T-cell (primary cell): ENCODE data around the gene AGO3. TPM values are rescaled to one million over a fixed set of nuclear protein-coding genes. Genes with fewer than 3 reads are reported as not detected.

Source experiments
- ATAC-seq, 4 experiments: fragments of 200-7000 bp in 3 of 4; fragments of 150-1000 bp in 1 of 4; cut with Tn5 transposase; replicated peaks in 1 of 4; 1 replicate in 3 of 4; 2 replicates in 1 of 4; pipeline ENCODE4 v1.10.0; 2021; ENCODE audit warnings: moderate library complexity in 3 of 4, mild to moderate bottlenecking in 2 of 4, moderate number of reproducible peaks in 1 of 4
- CTCF ChIA-PET, 2 donors: fragments of 300-600 bp; sonication (Branson Sonifier 250); formaldehyde crosslinking; loops; one replicate each; lab custom pipeline; 2022; ENCODE audit warnings: antibody characterized with exemption in 2 of 2; lab: Charles Lee
- POLR2A ChIA-PET, 2 donors: fragments of 300-600 bp; sonication (Branson Sonifier 250); formaldehyde crosslinking; loops; one replicate each; lab custom pipeline; 2022; ENCODE audit warnings: antibody characterized with exemption in 2 of 2; lab: Charles Lee
- DNase-seq, 35 experiments: peaks; one replicate each; pipeline versions ENCODE4 v3.0.0 to v3.0.0-alpha.2; 2013 to 2023
- H3K27ac ChIP-seq: one replicate; pipeline ENCODE4 v1.5.1; 2013; ENCODE audit warnings: low read length
- H3K27me3 ChIP-seq, 2 experiments: replicated peaks in 1 of 2; 1 replicate in 1 of 2; 2 replicates in 1 of 2; pipeline versions ENCODE4 v1.6.1 to v1.7.0; 2013; ENCODE audit warnings: low read length in 1 of 2, mixed read lengths in 1 of 2; ENCODE audit not compliant: control insufficient read depth in 2 of 2, insufficient read depth in 2 of 2; ENCODE audit errors: extremely low read depth in 1 of 2
- H3K36me3 ChIP-seq, 2 donors: 1 replicate in 1 of 2; 2 replicates in 1 of 2; pipeline versions ENCODE4 v1.6.1 to v1.7.0; 2013; ENCODE audit warnings: low read length in 1 of 2; ENCODE audit not compliant: control insufficient read depth in 2 of 2, insufficient read depth in 1 of 2; ENCODE audit errors: extremely low read depth in 1 of 2
- H3K4me1 ChIP-seq, 2 experiments: 1 replicate in 1 of 2; 2 replicates in 1 of 2; pipeline versions ENCODE4 v1.6.1 to v1.7.0; 2013; ENCODE audit warnings: low read length in 2 of 2, mixed read lengths in 1 of 2; ENCODE audit not compliant: insufficient read depth in 2 of 2, control insufficient read depth in 1 of 2; ENCODE audit errors: extremely low read depth in 1 of 2
- H3K4me3 ChIP-seq, 2 donors: 1 replicate in 1 of 2; 2 replicates in 1 of 2; pipeline versions ENCODE4 v1.5.1 to v1.7.0; 2013; ENCODE audit warnings: mild to moderate bottlenecking in 2 of 2, low read length in 1 of 2, moderate library complexity in 1 of 2; ENCODE audit not compliant: control insufficient read depth in 1 of 2; ENCODE audit errors: extremely low read depth in 1 of 2
- H3K9me3 ChIP-seq: 2 replicates; pipeline ENCODE4 v1.7.0; 2013
- H3K27ac Mint-ChIP-seq, 2 donors: one replicate each; pipeline ENCODE4 v1.8.0; 2020 to 2021; ENCODE audit warnings: mild to moderate bottlenecking in 2 of 2, mixed read lengths in 2 of 2
- H3K27me3 Mint-ChIP-seq, 2 donors: one replicate each; pipeline ENCODE4 v1.8.0; 2021 to 2022; ENCODE audit warnings: mixed read lengths in 2 of 2
- H3K36me3 Mint-ChIP-seq: one replicate; pipeline ENCODE4 v1.8.0; 2021; ENCODE audit warnings: mixed read lengths
- H3K4me1 Mint-ChIP-seq, 3 donors: one replicate each; pipeline ENCODE4 v1.8.0; 2020 to 2022; ENCODE audit warnings: mixed read lengths in 3 of 3, mild to moderate bottlenecking in 1 of 3
- H3K4me3 Mint-ChIP-seq, 3 donors: one replicate each; pipeline ENCODE4 v1.8.0; 2020 to 2022; ENCODE audit warnings: mild to moderate bottlenecking in 3 of 3, mixed read lengths in 3 of 3, moderate library complexity in 3 of 3
- H3K9me3 Mint-ChIP-seq, 3 donors: one replicate each; pipeline ENCODE4 v1.8.0; 2020 to 2022; ENCODE audit warnings: mixed read lengths in 3 of 3
- WGBS: methylation state at CpG from one replicate; pipeline ENCODE4 v1.1.5; 2013; ENCODE audit warnings: missing lambda C conversion rate; ENCODE audit not compliant: insufficient coverage; 5-methylcytosine and 5-hydroxymethylcytosine counted together
- total RNA-seq, 35 experiments: library from RNA in 6 of 35; stranded (reverse) in 6 of 35; fragments of 120-200 nt in 1 of 35; gene quantifications; one replicate each; pipeline versions ENCODE4 v1.2.1 to v1.2.4 and lab custom pipeline; 2013 to 2026

AGO3 gene
- total RNA-seq, 5 donors from 2014 or later (not counting 1 experiment from before 2014, with no cell fraction given), result 33.4 to 44.0 (median 37.5) TPM

GRCh38 chr1:35936838-35937237, 5.9 kb downstream of the AGO3 start:
- Mint-ChIP-seq H3K27me3 (no peaks in the 10 kb centered on the region), H3K9me3 (no peaks in the 10 kb centered on the region), H3K36me3 (peaks cover 9% of the 10 kb centered on the region), H3K4me1 (peaks cover 43 to 58% (median 56%) of the 10 kb centered on the region in 3 donors), H3K27ac (no peak overlapping the region), H3K4me3 (no peak overlapping the region)
- H3K4me1 ChIP-seq, result peaks cover 2 to 8% of the 10 kb centered on the region in 2 experiments
- no peaks in the 10 kb centered on the region for H3K9me3 ChIP-seq
- H3K4me3 ChIP-seq, result no peak overlapping the region
- ATAC-seq (no peak), DNase-seq (no peak)
- CTCF ChIA-PET, result no interaction called here
- POLR2A ChIA-PET, result no interaction called here
- WGBS, result no CpG with 5 or more reads among the region's 3 CpGs
- H3K27ac ChIP-seq, result no peak overlapping the region
- no peaks in the 10 kb centered on the region for H3K27me3 ChIP-seq
- no peaks in the 10 kb centered on the region for H3K36me3 ChIP-seq

- H3K27me3 ChIP-seq, result no peaks in the 10 kb centered on the region
- ATAC-seq, result no peak
- Mint-ChIP-seq H3K4me3 (no peak overlapping the region), H3K27ac (no peak overlapping the region), H3K4me1 (peaks cover 32 to 56% (median 53%) of the 10 kb centered on the region in 3 donors), H3K36me3 (peaks cover 9% of the 10 kb centered on the region), H3K27me3 (no peaks in the 10 kb centered on the region), H3K9me3 (no peaks in the 10 kb centered on the region)
- H3K27ac ChIP-seq, result no peak overlapping the region
- CTCF ChIA-PET, result no interaction called here
- peaks cover 4 to 9% of the 10 kb centered on the region in 2 experiments for H3K4me1 ChIP-seq
- POLR2A ChIA-PET, result no interaction called here
- DNase-seq, result no peak
- H3K4me3 ChIP-seq, result no peak overlapping the region
- H3K36me3 ChIP-seq, result no peaks in the 10 kb centered on the region
- no CpG with 5 or more reads among the region's 3 CpGs for WGBS
- no peaks in the 10 kb centered on the region for H3K9me3 ChIP-seq
These were observed 8.6 kb downstream of the AGO3 start for GRCh38 chr1:35939484-35939883.

- no peak overlapping the region for H3K27ac Mint-ChIP-seq
- 100% methylated on average over 1 of the region's 2 CpGs for WGBS
- H3K4me1 ChIP-seq, result peaks cover 4 to 9% of the 10 kb centered on the region in 2 experiments
- no peak overlapping the region for H3K4me3 ChIP-seq
- H3K27me3 ChIP-seq, result no peaks in the 10 kb centered on the region
- H3K27me3 Mint-ChIP-seq, result no peaks in the 10 kb centered on the region
- no peak overlapping the region for H3K4me3 Mint-ChIP-seq
- H3K9me3 Mint-ChIP-seq, result no peaks in the 10 kb centered on the region
- ChIA-PET CTCF (interaction anchor here (0.6 to 0.7 kb wide), 2 partner anchors 14 to 643 kb away, joined by 3 to 7 read pairs; partner anchors contain the start of gene AGO3 (in 1 of the 2)), POLR2A (no interaction called here)
- ATAC-seq, result no peak
- DNase-seq, result no peak
- H3K36me3 ChIP-seq, result peaks cover 0 to 5% of the 10 kb centered on the region in 2 donors
- peaks cover 51 to 57% (median 53%) of the 10 kb centered on the region in 3 donors for H3K4me1 Mint-ChIP-seq
- H3K27ac ChIP-seq, result no peak overlapping the region
- H3K9me3 ChIP-seq, result no peaks in the 10 kb centered on the region
- peaks cover 30% of the 10 kb centered on the region for H3K36me3 Mint-ChIP-seq
These were observed 14.4 kb downstream of the AGO3 start for GRCh38 chr1:35945327-35945726.

- POLR2A ChIA-PET, result interaction anchor here in 1 of 2 donors (0.6 kb wide), 1 partner anchor 97 kb away, joined by 3 read pairs; no protein-coding TSS in a partner anchor
- peaks cover 0 to 5% of the 10 kb centered on the region in 2 donors for H3K36me3 ChIP-seq
- no peak overlapping the region for H3K27ac ChIP-seq
- no peak for ATAC-seq
- no peak overlapping the region for H3K4me3 Mint-ChIP-seq
- peaks cover 31 to 39% (median 35%) of the 10 kb centered on the region in 3 donors for H3K4me1 Mint-ChIP-seq
- no peaks in the 10 kb centered on the region for H3K9me3 Mint-ChIP-seq
- WGBS, result no CpG with 5 or more reads among the region's 2 CpGs
- peak overlapping the region in 1 of 2 donors; percentile 0 for H3K27ac Mint-ChIP-seq
- no peaks in the 10 kb centered on the region for H3K27me3 ChIP-seq
- CTCF ChIA-PET, result no interaction called here
- H3K9me3 ChIP-seq, result no peaks in the 10 kb centered on the region
- no peaks in the 10 kb centered on the region for H3K27me3 Mint-ChIP-seq
- no peak overlapping the region for H3K4me3 ChIP-seq
- peaks cover 2 to 13% of the 10 kb centered on the region in 2 experiments for H3K4me1 ChIP-seq
- DNase-seq, result no peak
- peaks cover 25% of the 10 kb centered on the region for H3K36me3 Mint-ChIP-seq
These were observed 16.6 kb downstream of the AGO3 start for GRCh38 chr1:35947547-35947946.

- no peaks in the 10 kb centered on the region for H3K9me3 ChIP-seq
- peaks cover 2 to 6% of the 10 kb centered on the region in 2 donors for H3K36me3 ChIP-seq
- peaks cover 2 to 10% (median 6%) of the 10 kb centered on the region in 3 donors for H3K4me1 Mint-ChIP-seq
- no peaks in the 10 kb centered on the region for H3K27me3 Mint-ChIP-seq
- H3K4me1 ChIP-seq, result no peaks in the 10 kb centered on the region
- H3K4me3 Mint-ChIP-seq, result no peak overlapping the region
- H3K27me3 ChIP-seq, result no peaks in the 10 kb centered on the region
- no peak overlapping the region for H3K27ac ChIP-seq
- H3K27ac Mint-ChIP-seq, result no peak overlapping the region
- ATAC-seq (no peak), DNase-seq (no peak)
- peaks cover 19% of the 10 kb centered on the region for H3K36me3 Mint-ChIP-seq
- H3K9me3 Mint-ChIP-seq, result peaks cover 0 to 1% (median 0%) of the 10 kb centered on the region in 3 donors
- ChIA-PET CTCF (no interaction called here), POLR2A (no interaction called here)
- no peak overlapping the region for H3K4me3 ChIP-seq
- no CpG with 5 or more reads among the region's 1 CpG for WGBS
These were observed 27.7 kb downstream of the AGO3 start for GRCh38 chr1:35958558-35958957.

- DNase-seq (no peak), ATAC-seq (no peak)
- POLR2A ChIA-PET, result no interaction called here
- Mint-ChIP-seq H3K4me1 (peaks cover 2 to 7% (median 6%) of the 10 kb centered on the region in 3 donors), H3K27me3 (no peaks in the 10 kb centered on the region), H3K36me3 (peaks cover 20% of the 10 kb centered on the region), H3K4me3 (no peak overlapping the region), H3K9me3 (peaks cover 0 to 4% (median 0%) of the 10 kb centered on the region in 3 donors), H3K27ac (no peak overlapping the region)
- CTCF ChIA-PET, result no interaction called here
- Histone ChIP-seq H3K27me3 (no peaks in the 10 kb centered on the region), H3K27ac (no peak overlapping the region), H3K36me3 (peaks cover 2 to 6% of the 10 kb centered on the region in 2 donors), H3K4me3 (no peak overlapping the region), H3K9me3 (no peaks in the 10 kb centered on the region), H3K4me1 (no peaks in the 10 kb centered on the region)
- WGBS, result no CpG with 5 or more reads among the region's 3 CpGs
These were observed 28.4 kb downstream of the AGO3 start for GRCh38 chr1:35959304-35959703.
